SU-DHL-6 (cell line): ENCODE data around the gene COL23A1.

Experiments used
- EZH2phosphoT487 ChIP-seq: fragments of 200-600 bp; sonication (generic), shearing (Covaris generic); conservative IDR thresholded peaks from 2 replicates; pipeline ENCODE4 v1.6.1; 2018; ENCODE audit warnings: mild to moderate bottlenecking, antibody characterized with exemption, low read length, moderate library complexity, mixed read lengths
- TF ChIP-seq, protein P1 (sequence below): fragments of 200-600 bp; sonication (generic); IDR thresholded peaks from one replicate; pipeline ENCODE4 v1.5.1; 2017; ENCODE audit warnings: antibody characterized with exemption, mild to moderate bottlenecking, low read length, moderate library complexity; ENCODE audit not compliant: insufficient read depth, poor library complexity, severe bottlenecking

DNA sequence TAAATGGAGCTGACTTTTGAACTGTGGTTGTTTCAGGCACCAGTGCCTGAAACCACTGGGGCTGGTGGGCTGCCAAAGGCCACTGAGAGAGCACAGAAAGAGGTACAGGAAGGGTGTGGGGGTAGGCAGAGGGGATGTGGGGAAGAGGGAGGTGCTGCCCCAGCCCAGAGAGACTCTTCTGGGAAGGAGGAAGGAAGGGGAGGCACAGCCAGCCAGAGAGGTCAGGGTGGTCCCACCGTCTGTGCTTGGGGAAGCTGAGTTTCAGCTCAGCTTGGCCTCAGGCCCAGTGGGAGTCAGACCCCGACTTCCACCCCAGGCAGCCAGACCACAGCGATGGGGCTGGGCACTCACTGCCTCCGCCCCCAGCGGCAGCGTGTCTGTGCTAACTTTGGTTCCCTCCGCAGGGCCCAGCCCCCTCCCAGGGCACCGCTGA, 348.9 kb downstream of the COL23A1 start:
- TF ChIP-seq, protein P1, sequence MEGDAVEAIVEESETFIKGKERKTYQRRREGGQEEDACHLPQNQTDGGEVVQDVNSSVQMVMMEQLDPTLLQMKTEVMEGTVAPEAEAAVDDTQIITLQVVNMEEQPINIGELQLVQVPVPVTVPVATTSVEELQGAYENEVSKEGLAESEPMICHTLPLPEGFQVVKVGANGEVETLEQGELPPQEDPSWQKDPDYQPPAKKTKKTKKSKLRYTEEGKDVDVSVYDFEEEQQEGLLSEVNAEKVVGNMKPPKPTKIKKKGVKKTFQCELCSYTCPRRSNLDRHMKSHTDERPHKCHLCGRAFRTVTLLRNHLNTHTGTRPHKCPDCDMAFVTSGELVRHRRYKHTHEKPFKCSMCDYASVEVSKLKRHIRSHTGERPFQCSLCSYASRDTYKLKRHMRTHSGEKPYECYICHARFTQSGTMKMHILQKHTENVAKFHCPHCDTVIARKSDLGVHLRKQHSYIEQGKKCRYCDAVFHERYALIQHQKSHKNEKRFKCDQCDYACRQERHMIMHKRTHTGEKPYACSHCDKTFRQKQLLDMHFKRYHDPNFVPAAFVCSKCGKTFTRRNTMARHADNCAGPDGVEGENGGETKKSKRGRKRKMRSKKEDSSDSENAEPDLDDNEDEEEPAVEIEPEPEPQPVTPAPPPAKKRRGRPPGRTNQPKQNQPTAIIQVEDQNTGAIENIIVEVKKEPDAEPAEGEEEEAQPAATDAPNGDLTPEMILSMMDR = no peak
- no peak for TF ChIP-seq EZH2phosphoT487
